Duodenal mucosa (tissue), 2 donors: ENCODE results near the gene BPIFB2.
"Not testable (repeated sequence)": the region's sequence is repeated elsewhere in the genome, so short reads cannot be mapped to it uniquely, and the experiment has no call there.

Experiments
- H3K27ac ChIP-seq: one replicate; pipeline ENCODE4 v1.7.0; 2013; ENCODE audit warnings: low read depth, low read length
- H3K27me3 ChIP-seq, 2 donors: one replicate each; pipeline ENCODE4 v1.7.0; 2013; ENCODE audit warnings: low read length in 2 of 2, control low read depth in 1 of 2; ENCODE audit not compliant: insufficient read depth in 2 of 2, control insufficient read depth in 1 of 2
- H3K36me3 ChIP-seq, 2 donors: one replicate each; pipeline ENCODE4 v1.7.0; 2013; ENCODE audit warnings: low read length in 2 of 2, control low read depth in 1 of 2; ENCODE audit not compliant: insufficient read depth in 2 of 2, control insufficient read depth in 1 of 2
- H3K4me1 ChIP-seq, 2 donors: one replicate each; pipeline ENCODE4 v1.7.0; 2013; ENCODE audit warnings: low read length in 2 of 2, control low read depth in 1 of 2; ENCODE audit not compliant: insufficient read depth in 2 of 2, control insufficient read depth in 1 of 2
- H3K4me3 ChIP-seq, 2 donors: one replicate each; pipeline ENCODE4 v1.7.0; 2013; ENCODE audit warnings: low read length in 2 of 2, low read depth in 1 of 2
- H3K9ac ChIP-seq, 2 donors: one replicate each; pipeline ENCODE4 v1.7.0; 2013; ENCODE audit warnings: low read length in 2 of 2, low read depth in 1 of 2
- H3K9me3 ChIP-seq, 2 donors: one replicate each; pipeline ENCODE4 v1.7.0; 2013; ENCODE audit warnings: low read length in 2 of 2, control low read depth in 1 of 2; ENCODE audit not compliant: control insufficient read depth in 1 of 2

The BPIFB2 gene

GRCh38 chr20:33045129-33045721, 37.7 kb downstream of the BPIFB2 start:
- not testable (repeated sequence) for H3K4me1 ChIP-seq, H3K27ac ChIP-seq, H3K36me3 ChIP-seq, H3K4me3 ChIP-seq, H3K27me3 ChIP-seq, H3K9ac ChIP-seq
- peaks cover 10 to 12% of the 10 kb centered on the region in 2 donors for H3K9me3 ChIP-seq

- no peak overlapping the region for H3K4me3 ChIP-seq
Observed at GRCh38 chr20:33046412-33046811, 38.9 kb downstream of the BPIFB2 start.

GRCh38 chr20:33051333-33051732, 43.8 kb downstream of the BPIFB2 start:
- Histone ChIP-seq H3K27ac (no peak overlapping the region), H3K9me3 (peaks cover 2 to 5% of the 10 kb centered on the region in 2 donors), H3K36me3 (no peaks in the 10 kb centered on the region), H3K27me3 (no peaks in the 10 kb centered on the region), H3K4me3 (no peak overlapping the region), H3K4me1 (no peaks in the 10 kb centered on the region), H3K9ac (no peak overlapping the region)

More at GRCh38 chr20:33046412-33046811, 38.9 kb downstream of the BPIFB2 start:
- no peak overlapping the region for H3K9ac ChIP-seq
- no peaks in the 10 kb centered on the region for H3K4me1 ChIP-seq
- H3K9me3 ChIP-seq = peaks cover 10 to 12% of the 10 kb centered on the region in 2 donors
- H3K36me3 ChIP-seq = no peaks in the 10 kb centered on the region
- no peak overlapping the region for H3K27ac ChIP-seq
- H3K27me3 ChIP-seq = no peaks in the 10 kb centered on the region

- no peak within 1 kb of the TSS for H3K27ac ChIP-seq
Observed at GRCh38 chr20:33053291-33054106, 46.0 kb downstream of the BPIFB2 start, which contains the start of gene BPIFB3. TSS of gene BPIFB3 (plus strand) at chr20:33053903. CDS start at chr20:33055436, 1,533 bp downstream.

GRCh38 chr20:33054381-33054780, 46.9 kb downstream of the BPIFB2 start:
- Histone ChIP-seq H3K4me3 (no peak overlapping the region), H3K9ac (no peak overlapping the region), H3K36me3 (no peaks in the 10 kb centered on the region), H3K4me1 (no peaks in the 10 kb centered on the region), H3K9me3 (no peaks in the 10 kb centered on the region), H3K27me3 (no peaks in the 10 kb centered on the region), H3K27ac (no peak overlapping the region)

More at GRCh38 chr20:33053291-33054106, 46.0 kb downstream of the BPIFB2 start, which contains the start of gene BPIFB3:
- Histone ChIP-seq H3K4me1 (no peaks in the 10 kb centered on the region), H3K27me3 (no peaks in the 10 kb centered on the region), H3K36me3 (no peaks in the 10 kb centered on the region), H3K4me3 (no peak within 1 kb of the TSS), H3K9ac (no peak within 1 kb of the TSS), H3K9me3 (no peaks in the 10 kb centered on the region)

GRCh38 chr20:33054791-33055190, 47.3 kb downstream of the BPIFB2 start:
- no peak overlapping the region for H3K27ac ChIP-seq
- no peaks in the 10 kb centered on the region for H3K36me3 ChIP-seq
- no peaks in the 10 kb centered on the region for H3K27me3 ChIP-seq
- no peak overlapping the region for H3K9ac ChIP-seq
- H3K4me1 ChIP-seq = no peaks in the 10 kb centered on the region
- no peak overlapping the region for H3K4me3 ChIP-seq
- no peaks in the 10 kb centered on the region for H3K9me3 ChIP-seq

GRCh38 chr20:33059136-33059535, 51.6 kb downstream of the BPIFB2 start:
- no peaks in the 10 kb centered on the region for H3K27me3 ChIP-seq
- no peak overlapping the region for H3K4me3 ChIP-seq
- no peak overlapping the region for H3K27ac ChIP-seq
- no peak overlapping the region for H3K9ac ChIP-seq
- no peaks in the 10 kb centered on the region for H3K36me3 ChIP-seq
- no peaks in the 10 kb centered on the region for H3K4me1 ChIP-seq
- H3K9me3 ChIP-seq = no peaks in the 10 kb centered on the region

GRCh38 chr20:33059741-33060390, 52.4 kb downstream of the BPIFB2 start:
- Histone ChIP-seq H3K27ac (no peak overlapping the region), H3K4me1 (no peaks in the 10 kb centered on the region), H3K9me3 (no peaks in the 10 kb centered on the region), H3K4me3 (no peak overlapping the region), H3K36me3 (no peaks in the 10 kb centered on the region), H3K27me3 (no peaks in the 10 kb centered on the region), H3K9ac (no peak overlapping the region)

GRCh38 chr20:33061658-33062028, 54.1 kb downstream of the BPIFB2 start:
- Histone ChIP-seq H3K9me3 (no peaks in the 10 kb centered on the region), H3K4me3 (no peak overlapping the region), H3K27ac (no peak overlapping the region), H3K4me1 (no peaks in the 10 kb centered on the region), H3K9ac (no peak overlapping the region), H3K27me3 (no peaks in the 10 kb centered on the region), H3K36me3 (no peaks in the 10 kb centered on the region)
